ENCODE measurements around the gene CLPTM1L.
"Not testable (repeated sequence)": the region's sequence is repeated elsewhere in the genome, so short reads cannot be mapped to it uniquely, and the experiment has no call there.

GRCh38 chr5:1326901-1327756 is 17.8 kb downstream of the CLPTM1L start:
- not testable (repeated sequence) for TF ChIP-seq CTCF, POLR2A, POLR2AphosphoS5 (IDR thresholded peaks at IDR 0.05)

All from stomach (tissue), 4 donors.